Measurements from ENCODE around the gene MEI1.
"Not testable (repeated sequence)": the region's sequence is repeated elsewhere in the genome, so short reads cannot be mapped to it uniquely, and the experiment has no call there.

The MEI1 gene

GRCh38 chr22:41699264-41700107 lies at the start of gene MEI1:
Gene MEI1, plus strand, starts transcription at chr22:41699503. Its CDS starts 36 bp downstream, at chr22:41699539.
- Histone ChIP-seq H3K9ac (ENCODE audit: low read depth, low read length) (no peak within 1 kb of the TSS), H3K36me3 (ENCODE audit: control insufficient read depth, insufficient read depth, low read length) (no peaks in the 10 kb centered on the region), H3K27me3 (ENCODE audit: control insufficient read depth, insufficient read depth, low read length) (no peaks in the 10 kb centered on the region), H3K4me1 (ENCODE audit: control insufficient read depth, insufficient read depth, low read length) (no peaks in the 10 kb centered on the region), H3K9me3 (ENCODE audit: control insufficient read depth, insufficient read depth, low read length) (no peaks in the 10 kb centered on the region), H3K4me3 (ENCODE audit: low read depth, low read length) (no peak within 1 kb of the TSS)

- H3K4me3 ChIP-seq (ENCODE audit: low read depth, low read length), result no peak overlapping the region
- H3K9ac ChIP-seq (ENCODE audit: low read depth, low read length), result no peak overlapping the region
- no peaks in the 10 kb centered on the region for H3K9me3 ChIP-seq (ENCODE audit: control insufficient read depth, insufficient read depth, low read length)
- H3K4me1 ChIP-seq (ENCODE audit: control insufficient read depth, insufficient read depth, low read length), result no peaks in the 10 kb centered on the region
- H3K36me3 ChIP-seq (ENCODE audit: control insufficient read depth, insufficient read depth, low read length), result peaks cover 47% of the 10 kb centered on the region
- H3K27me3 ChIP-seq (ENCODE audit: control insufficient read depth, insufficient read depth, low read length), result no peaks in the 10 kb centered on the region
These were observed 49.1 kb upstream of the MEI1 start for GRCh38 chr22:41650229-41650628.

GRCh38 chr22:41650821-41651220 lies 48.5 kb upstream of the MEI1 start:
- no peaks in the 10 kb centered on the region for H3K4me1 ChIP-seq (ENCODE audit: control insufficient read depth, insufficient read depth, low read length)
- no peaks in the 10 kb centered on the region for H3K9me3 ChIP-seq (ENCODE audit: control insufficient read depth, insufficient read depth, low read length)
- no peaks in the 10 kb centered on the region for H3K27me3 ChIP-seq (ENCODE audit: control insufficient read depth, insufficient read depth, low read length)
- H3K9ac ChIP-seq (ENCODE audit: low read depth, low read length), result no peak overlapping the region
- peaks cover 47% of the 10 kb centered on the region for H3K36me3 ChIP-seq (ENCODE audit: control insufficient read depth, insufficient read depth, low read length)
- no peak overlapping the region for H3K4me3 ChIP-seq (ENCODE audit: low read depth, low read length)

GRCh38 chr22:41654322-41654721 lies 45.0 kb upstream of the MEI1 start:
- Histone ChIP-seq H3K36me3 (ENCODE audit: control insufficient read depth, insufficient read depth, low read length) (peaks cover 67% of the 10 kb centered on the region), H3K27me3 (ENCODE audit: control insufficient read depth, insufficient read depth, low read length) (no peaks in the 10 kb centered on the region), H3K4me1 (ENCODE audit: control insufficient read depth, insufficient read depth, low read length) (no peaks in the 10 kb centered on the region), H3K4me3 (ENCODE audit: low read depth, low read length) (no peak overlapping the region), H3K9ac (ENCODE audit: low read depth, low read length) (no peak overlapping the region), H3K9me3 (ENCODE audit: control insufficient read depth, insufficient read depth, low read length) (no peaks in the 10 kb centered on the region)

GRCh38 chr22:41656556-41656955 lies 42.7 kb upstream of the MEI1 start:
- no peaks in the 10 kb centered on the region for H3K4me1 ChIP-seq (ENCODE audit: control insufficient read depth, insufficient read depth, low read length)
- no peaks in the 10 kb centered on the region for H3K9me3 ChIP-seq (ENCODE audit: control insufficient read depth, insufficient read depth, low read length)
- H3K9ac ChIP-seq (ENCODE audit: low read depth, low read length), result no peak overlapping the region
- no peaks in the 10 kb centered on the region for H3K27me3 ChIP-seq (ENCODE audit: control insufficient read depth, insufficient read depth, low read length)
- peaks cover 73% of the 10 kb centered on the region for H3K36me3 ChIP-seq (ENCODE audit: control insufficient read depth, insufficient read depth, low read length)
- no peak overlapping the region for H3K4me3 ChIP-seq (ENCODE audit: low read depth, low read length)

- no peak overlapping the region for H3K4me3 ChIP-seq (ENCODE audit: low read depth, low read length)
- no peaks in the 10 kb centered on the region for H3K9me3 ChIP-seq (ENCODE audit: control insufficient read depth, insufficient read depth, low read length)
- H3K9ac ChIP-seq (ENCODE audit: low read depth, low read length), result no peak overlapping the region
- H3K27me3 ChIP-seq (ENCODE audit: control insufficient read depth, insufficient read depth, low read length), result no peaks in the 10 kb centered on the region
- peaks cover 71% of the 10 kb centered on the region for H3K36me3 ChIP-seq (ENCODE audit: control insufficient read depth, insufficient read depth, low read length)
- H3K4me1 ChIP-seq (ENCODE audit: control insufficient read depth, insufficient read depth, low read length), result no peaks in the 10 kb centered on the region
These were observed 41.6 kb upstream of the MEI1 start for GRCh38 chr22:41657709-41658108.

GRCh38 chr22:41658869-41659268 lies 40.4 kb upstream of the MEI1 start:
- H3K9me3 ChIP-seq (ENCODE audit: control insufficient read depth, insufficient read depth, low read length), result no peaks in the 10 kb centered on the region
- no peaks in the 10 kb centered on the region for H3K4me1 ChIP-seq (ENCODE audit: control insufficient read depth, insufficient read depth, low read length)
- H3K4me3 ChIP-seq (ENCODE audit: low read depth, low read length), result no peak overlapping the region
- peaks cover 69% of the 10 kb centered on the region for H3K36me3 ChIP-seq (ENCODE audit: control insufficient read depth, insufficient read depth, low read length)
- H3K9ac ChIP-seq (ENCODE audit: low read depth, low read length), result no peak overlapping the region
- H3K27me3 ChIP-seq (ENCODE audit: control insufficient read depth, insufficient read depth, low read length), result no peaks in the 10 kb centered on the region

- H3K27me3 ChIP-seq (ENCODE audit: control insufficient read depth, insufficient read depth, low read length), result no peaks in the 10 kb centered on the region
- H3K36me3 ChIP-seq (ENCODE audit: control insufficient read depth, insufficient read depth, low read length), result peaks cover 59% of the 10 kb centered on the region
- H3K9ac ChIP-seq (ENCODE audit: low read depth, low read length), result no peak overlapping the region
- H3K9me3 ChIP-seq (ENCODE audit: control insufficient read depth, insufficient read depth, low read length), result no peaks in the 10 kb centered on the region
- no peaks in the 10 kb centered on the region for H3K4me1 ChIP-seq (ENCODE audit: control insufficient read depth, insufficient read depth, low read length)
- no peak overlapping the region for H3K4me3 ChIP-seq (ENCODE audit: low read depth, low read length)
These were observed 39.4 kb upstream of the MEI1 start for GRCh38 chr22:41659941-41660340.

- Histone ChIP-seq H3K4me3 (ENCODE audit: low read depth, low read length) (no peak overlapping the region), H3K4me1 (ENCODE audit: control insufficient read depth, insufficient read depth, low read length) (no peaks in the 10 kb centered on the region), H3K9me3 (ENCODE audit: control insufficient read depth, insufficient read depth, low read length) (no peaks in the 10 kb centered on the region), H3K27me3 (ENCODE audit: control insufficient read depth, insufficient read depth, low read length) (no peaks in the 10 kb centered on the region), H3K9ac (ENCODE audit: low read depth, low read length) (no peak overlapping the region), H3K36me3 (ENCODE audit: control insufficient read depth, insufficient read depth, low read length) (peaks cover 57% of the 10 kb centered on the region)
These were observed 38.9 kb upstream of the MEI1 start for GRCh38 chr22:41660416-41660815.

GRCh38 chr22:41661088-41661487 lies 38.2 kb upstream of the MEI1 start:
- Histone ChIP-seq H3K4me1 (ENCODE audit: control insufficient read depth, insufficient read depth, low read length) (no peaks in the 10 kb centered on the region), H3K9me3 (ENCODE audit: control insufficient read depth, insufficient read depth, low read length) (no peaks in the 10 kb centered on the region), H3K27me3 (ENCODE audit: control insufficient read depth, insufficient read depth, low read length) (no peaks in the 10 kb centered on the region), H3K9ac (ENCODE audit: low read depth, low read length) (no peak overlapping the region), H3K4me3 (ENCODE audit: low read depth, low read length) (no peak overlapping the region), H3K36me3 (ENCODE audit: control insufficient read depth, insufficient read depth, low read length) (peaks cover 54% of the 10 kb centered on the region)

- H3K27me3 ChIP-seq (ENCODE audit: control insufficient read depth, insufficient read depth, low read length), result no peaks in the 10 kb centered on the region
- H3K4me1 ChIP-seq (ENCODE audit: control insufficient read depth, insufficient read depth, low read length), result no peaks in the 10 kb centered on the region
- no peaks in the 10 kb centered on the region for H3K9me3 ChIP-seq (ENCODE audit: control insufficient read depth, insufficient read depth, low read length)
- H3K4me3 ChIP-seq (ENCODE audit: low read depth, low read length), result no peak overlapping the region
- peaks cover 48% of the 10 kb centered on the region for H3K36me3 ChIP-seq (ENCODE audit: control insufficient read depth, insufficient read depth, low read length)
- no peak overlapping the region for H3K9ac ChIP-seq (ENCODE audit: low read depth, low read length)
These were observed 37.6 kb upstream of the MEI1 start for GRCh38 chr22:41661713-41662112.

- not testable (repeated sequence) for H3K4me1 ChIP-seq (ENCODE audit: control insufficient read depth, insufficient read depth, low read length); H3K9me3 ChIP-seq (ENCODE audit: control insufficient read depth, insufficient read depth, low read length); H3K9ac ChIP-seq (ENCODE audit: low read depth, low read length); H3K27me3 ChIP-seq (ENCODE audit: control insufficient read depth, insufficient read depth, low read length); H3K4me3 ChIP-seq (ENCODE audit: low read depth, low read length)
- peaks cover 38% of the 10 kb centered on the region for H3K36me3 ChIP-seq (ENCODE audit: control insufficient read depth, insufficient read depth, low read length)
These were observed 35.7 kb upstream of the MEI1 start for GRCh38 chr22:41663594-41663993.

Data from iPS-15b (cell line).